ENCODE data around the gene UNC45B. TPM values are rescaled to one million over a fixed set of nuclear protein-coding genes. Genes with fewer than 3 reads are reported as not detected.

The UNC45B gene
- polyA plus RNA-seq, 1 donor from 2014 or later = not detected

GRCh38 chr17:35132099-35132498 lies 15.5 kb upstream of the UNC45B start:
- H3K36me3 ChIP-seq (ENCODE audit: insufficient read depth, low read length) = no peaks in the 10 kb centered on the region
- H3K9me3 ChIP-seq (ENCODE audit: low read length) = no peaks in the 10 kb centered on the region
- no peaks in the 10 kb centered on the region for H4K20me1 ChIP-seq (ENCODE audit: insufficient read depth)

DNA sequence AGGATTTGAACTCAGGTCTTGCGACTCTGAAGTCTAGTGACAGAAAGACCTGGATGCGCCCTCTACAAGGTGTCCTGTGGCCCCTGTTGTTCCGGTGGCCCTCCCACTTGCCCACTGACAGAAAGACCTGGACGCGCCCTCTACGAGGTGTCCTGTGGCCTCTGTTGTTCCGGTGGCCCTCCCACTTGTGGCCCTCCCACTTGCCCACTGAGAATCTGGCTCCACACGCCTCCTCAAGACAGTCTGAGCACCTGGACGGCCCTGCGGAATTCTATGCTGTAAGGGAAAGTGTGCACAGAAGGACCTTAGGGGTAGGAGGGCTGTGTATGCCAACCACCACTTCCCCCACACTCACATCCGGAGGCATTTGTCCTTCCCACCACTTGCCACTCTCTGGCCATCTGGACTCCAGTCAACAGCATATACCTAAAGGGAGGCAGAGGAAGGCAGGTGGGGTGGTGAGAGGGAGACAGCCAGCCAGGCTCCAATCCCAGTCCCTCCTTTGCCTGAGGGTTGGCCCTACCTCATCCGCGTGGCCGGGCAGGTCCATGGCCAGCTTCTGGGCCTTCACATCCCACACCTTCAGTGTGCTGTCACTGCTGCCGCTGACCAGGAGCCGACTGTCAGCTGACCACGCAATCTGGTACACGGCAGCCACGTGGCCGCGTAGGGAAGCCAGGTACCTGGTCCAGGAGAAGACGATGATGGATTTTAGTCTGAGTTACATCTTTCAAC lies 14.6 kb upstream of the UNC45B start:
- Histone ChIP-seq H4K20me1 (ENCODE audit: insufficient read depth) (no peaks in the 10 kb centered on the region), H3K9me3 (ENCODE audit: low read length) (no peaks in the 10 kb centered on the region), H3K9ac (ENCODE audit: low read length) (no peak overlapping the region), H3F3A (ENCODE audit: insufficient read depth, low read length, poor library complexity, severe bottlenecking) (no peaks in the 10 kb centered on the region), H3K79me2 (replicated peaks; ENCODE audit: insufficient read depth, low read length) (no peaks in the 10 kb centered on the region), H3K9me2 (ENCODE audit: insufficient read depth, low read length) (no peaks in the 10 kb centered on the region), H3K4me3 (ENCODE audit: low read length) (no peak overlapping the region), H3K36me3 (ENCODE audit: insufficient read depth, low read length) (no peaks in the 10 kb centered on the region), H3K27me3 (ENCODE audit: insufficient read depth, low read depth, low read length) (no peaks in the 10 kb centered on the region), H2AFZ (ENCODE audit: low read depth, low read length) (no peak overlapping the region), H3K27ac (ENCODE audit: low read length) (no peak overlapping the region), H3K4me2 (ENCODE audit: low read length) (no peak overlapping the region)
- TF ChIP-seq, protein P1, sequence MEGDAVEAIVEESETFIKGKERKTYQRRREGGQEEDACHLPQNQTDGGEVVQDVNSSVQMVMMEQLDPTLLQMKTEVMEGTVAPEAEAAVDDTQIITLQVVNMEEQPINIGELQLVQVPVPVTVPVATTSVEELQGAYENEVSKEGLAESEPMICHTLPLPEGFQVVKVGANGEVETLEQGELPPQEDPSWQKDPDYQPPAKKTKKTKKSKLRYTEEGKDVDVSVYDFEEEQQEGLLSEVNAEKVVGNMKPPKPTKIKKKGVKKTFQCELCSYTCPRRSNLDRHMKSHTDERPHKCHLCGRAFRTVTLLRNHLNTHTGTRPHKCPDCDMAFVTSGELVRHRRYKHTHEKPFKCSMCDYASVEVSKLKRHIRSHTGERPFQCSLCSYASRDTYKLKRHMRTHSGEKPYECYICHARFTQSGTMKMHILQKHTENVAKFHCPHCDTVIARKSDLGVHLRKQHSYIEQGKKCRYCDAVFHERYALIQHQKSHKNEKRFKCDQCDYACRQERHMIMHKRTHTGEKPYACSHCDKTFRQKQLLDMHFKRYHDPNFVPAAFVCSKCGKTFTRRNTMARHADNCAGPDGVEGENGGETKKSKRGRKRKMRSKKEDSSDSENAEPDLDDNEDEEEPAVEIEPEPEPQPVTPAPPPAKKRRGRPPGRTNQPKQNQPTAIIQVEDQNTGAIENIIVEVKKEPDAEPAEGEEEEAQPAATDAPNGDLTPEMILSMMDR (IDR thresholded peaks at IDR 0.05; ENCODE audit: poor library complexity, severe bottlenecking) = no peak
- TF ChIP-seq RAD21 (conservative IDR thresholded peaks at IDR 0.05) (no peak), REST (IDR thresholded peaks at IDR 0.05; ENCODE audit: borderline replicate concordance) (no peak), POLR2AphosphoS5 (IDR thresholded peaks at IDR 0.05) (no peak), EP300 (conservative IDR thresholded peaks at IDR 0.05; ENCODE audit: poor library complexity, severe bottlenecking) (no peak), SMC3 (conservative IDR thresholded peaks at IDR 0.05; ENCODE audit: poor library complexity) (no peak), TAF1 (IDR thresholded peaks at IDR 0.05; ENCODE audit: low read depth) (no peak), EZH2 (IDR thresholded peaks at IDR 0.05; ENCODE audit: borderline replicate concordance, insufficient read depth, low read length, poor library complexity, severe bottlenecking) (no peak), MXI1 (conservative IDR thresholded peaks at IDR 0.05; ENCODE audit: poor library complexity, severe bottlenecking) (no peak)

More at GRCh38 chr17:35132099-35132498, 15.5 kb upstream of the UNC45B start:
- Histone ChIP-seq H3K79me2 (replicated peaks; ENCODE audit: insufficient read depth, low read length) (no peaks in the 10 kb centered on the region), H3K9ac (ENCODE audit: low read length) (no peak overlapping the region), H3K4me3 (ENCODE audit: low read length) (no peak overlapping the region), H3K27ac (ENCODE audit: low read length) (no peak overlapping the region), H3F3A (ENCODE audit: insufficient read depth, low read length, poor library complexity, severe bottlenecking) (no peaks in the 10 kb centered on the region), H2AFZ (ENCODE audit: low read depth, low read length) (no peak overlapping the region), H3K27me3 (ENCODE audit: insufficient read depth, low read depth, low read length) (no peaks in the 10 kb centered on the region), H3K9me2 (ENCODE audit: insufficient read depth, low read length) (no peaks in the 10 kb centered on the region), H3K4me2 (ENCODE audit: low read length) (no peak overlapping the region)
- no peak for TF ChIP-seq REST (IDR thresholded peaks at IDR 0.05; ENCODE audit: borderline replicate concordance)
- TF ChIP-seq EP300 (conservative IDR thresholded peaks at IDR 0.05; ENCODE audit: poor library complexity, severe bottlenecking) = no peak
- no peak for TF ChIP-seq TAF1 (IDR thresholded peaks at IDR 0.05; ENCODE audit: low read depth)
- no peak for TF ChIP-seq POLR2AphosphoS5 (IDR thresholded peaks at IDR 0.05)
